SU-DHL-6 (cell line): ENCODE results near the gene KLHL8.

Experiments
- H2AFZ ChIP-seq: fragments of 200-600 bp; sonication (generic); 2 replicates; pipeline ENCODE4 v1.6.1; 2014; ENCODE audit warnings: low read depth, mild to moderate bottlenecking, moderate library complexity, mixed read lengths, antibody characterized with exemption, low read length; ENCODE audit not compliant: severe bottlenecking
- H3F3A ChIP-seq: fragments of 200-600 bp; shearing (Covaris generic); 2 replicates; pipeline ENCODE4 v1.6.0; 2016; ENCODE audit warnings: antibody characterized with exemption, mild to moderate bottlenecking; ENCODE audit not compliant: insufficient read depth
- H3K27ac ChIP-seq: fragments of 200-600 bp; sonication (generic); 2 replicates; pipeline ENCODE4 v1.5.1; 2016; ENCODE audit warnings: low read depth, mild to moderate bottlenecking, low read length, moderate library complexity, mixed read lengths
- H3K27me3 ChIP-seq: fragments of 200-600 bp; sonication (generic), shearing (Covaris generic); 2 replicates; pipeline ENCODE4 v1.6.0; 2014; ENCODE audit warnings: mild to moderate bottlenecking, low read length
- H3K36me3 ChIP-seq: fragments of 200-600 bp; sonication (generic); 2 replicates; pipeline ENCODE4 v1.6.1; 2014; ENCODE audit warnings: mild to moderate bottlenecking, low read length, mixed read lengths
- H3K4me2 ChIP-seq: fragments of 300-600, 200-600 bp; shearing (Covaris generic), sonication (generic); 2 replicates; pipeline ENCODE4 v1.6.0; 2014; ENCODE audit warnings: low read length, low read depth, mild to moderate bottlenecking; ENCODE audit not compliant: poor library complexity, severe bottlenecking
- H3K4me3 ChIP-seq: fragments of 200-600 bp; sonication (generic); 2 replicates; pipeline ENCODE4 v1.5.1; 2014; ENCODE audit warnings: antibody characterized with exemption, low read length, mild to moderate bottlenecking, mixed read lengths; ENCODE audit not compliant: insufficient read depth, poor library complexity, severe bottlenecking
- H3K79me2 ChIP-seq: fragments of 200-600 bp; sonication (generic); 2 replicates; pipeline ENCODE4 v1.6.1; 2014; ENCODE audit warnings: mild to moderate bottlenecking, low read length, moderate library complexity; ENCODE audit not compliant: insufficient read depth
- H3K9ac ChIP-seq: fragments of 200-600 bp; sonication (generic); 2 replicates; pipeline ENCODE4 v1.7.0; 2014; ENCODE audit warnings: mild to moderate bottlenecking, low read length
- H3K9me2 ChIP-seq: fragments of 200-600 bp; sonication (generic); replicated peaks from 2 replicates; pipeline ENCODE4 v1.6.1; 2014; ENCODE audit warnings: low read length; ENCODE audit not compliant: insufficient read depth
- H3K9me3 ChIP-seq: fragments of 200-600 bp; sonication (generic); 2 replicates; pipeline ENCODE4 v1.6.1; 2014; ENCODE audit warnings: low read length, mixed read lengths; ENCODE audit not compliant: insufficient read depth
- H4K20me1 ChIP-seq: fragments of 200-600 bp; sonication (generic); 2 replicates; pipeline ENCODE4 v1.6.1; 2014; ENCODE audit warnings: low read depth, mild to moderate bottlenecking, antibody characterized with exemption, low read length, moderate library complexity, mixed read lengths
- CTCF ChIP-seq: fragments of 200-600 bp; sonication (generic); IDR thresholded peaks from one replicate; pipeline ENCODE4 v1.5.1; 2017; ENCODE audit warnings: antibody characterized with exemption, mild to moderate bottlenecking, low read length, moderate library complexity; ENCODE audit not compliant: insufficient read depth, poor library complexity, severe bottlenecking
- EZH2phosphoT487 ChIP-seq: fragments of 200-600 bp; sonication (generic), shearing (Covaris generic); conservative IDR thresholded peaks from 2 replicates; pipeline ENCODE4 v1.6.1; 2018; ENCODE audit warnings: mild to moderate bottlenecking, antibody characterized with exemption, low read length, moderate library complexity, mixed read lengths

Gene KLHL8

GRCh38 chr4:87166296-87166854, 54.0 kb downstream of the KLHL8 start:
- no peaks in the 10 kb centered on the region for H3F3A ChIP-seq
- no peaks in the 10 kb centered on the region for H3K27me3 ChIP-seq
- H3K79me2 ChIP-seq = no peaks in the 10 kb centered on the region
- H3K36me3 ChIP-seq = no peaks in the 10 kb centered on the region
- TF ChIP-seq CTCF (no peak), EZH2phosphoT487 (no peak)
- H4K20me1 ChIP-seq = no peaks in the 10 kb centered on the region
- H2AFZ ChIP-seq = no peak overlapping the region
- H3K27ac ChIP-seq = no peak overlapping the region
- H3K4me3 ChIP-seq = no peak overlapping the region
- H3K9me2 ChIP-seq = no peaks in the 10 kb centered on the region
- H3K9ac ChIP-seq = no peak overlapping the region
- H3K4me2 ChIP-seq = no peak overlapping the region
- no peaks in the 10 kb centered on the region for H3K9me3 ChIP-seq

GRCh38 chr4:87165892-87166291, 54.5 kb downstream of the KLHL8 start:
- Histone ChIP-seq H3K9me2 (no peaks in the 10 kb centered on the region), H3K79me2 (no peaks in the 10 kb centered on the region), H3K9ac (no peak overlapping the region), H4K20me1 (no peaks in the 10 kb centered on the region), H3K27ac (no peak overlapping the region), H3K4me3 (no peak overlapping the region), H3K27me3 (no peaks in the 10 kb centered on the region), H3K4me2 (no peak overlapping the region), H3F3A (no peaks in the 10 kb centered on the region), H3K9me3 (no peaks in the 10 kb centered on the region), H3K36me3 (no peaks in the 10 kb centered on the region), H2AFZ (no peak overlapping the region)
- no peak for TF ChIP-seq CTCF
- no peak for TF ChIP-seq EZH2phosphoT487

- Histone ChIP-seq H3K9me3 (no peaks in the 10 kb centered on the region), H3K9me2 (no peaks in the 10 kb centered on the region), H4K20me1 (no peaks in the 10 kb centered on the region), H3K4me3 (no peak overlapping the region), H3K9ac (no peak overlapping the region), H3K27ac (no peak overlapping the region), H3K79me2 (no peaks in the 10 kb centered on the region), H3K4me2 (no peak overlapping the region), H3K36me3 (no peaks in the 10 kb centered on the region), H3F3A (no peaks in the 10 kb centered on the region), H3K27me3 (no peaks in the 10 kb centered on the region), H2AFZ (no peak overlapping the region)
- TF ChIP-seq CTCF (no peak), EZH2phosphoT487 (no peak)
These were observed 67.1 kb downstream of the KLHL8 start for GRCh38 chr4:87153078-87153870.
